T-cell (primary cell): ENCODE measurements around the gene DNAJB2. TPM values are rescaled to one million over a fixed set of nuclear protein-coding genes. Genes with fewer than 3 reads are reported as not detected.

Experiments
- ATAC-seq, 4 experiments: fragments of 200-7000 bp in 3 of 4; fragments of 150-1000 bp in 1 of 4; cut with Tn5 transposase; replicated peaks in 1 of 4; 1 replicate in 3 of 4; 2 replicates in 1 of 4; pipeline ENCODE4 v1.10.0; 2021; ENCODE audit warnings: moderate library complexity in 3 of 4, mild to moderate bottlenecking in 2 of 4, moderate number of reproducible peaks in 1 of 4
- CTCF ChIA-PET, 2 donors: fragments of 300-600 bp; sonication (Branson Sonifier 250); formaldehyde crosslinking; loops; one replicate each; lab custom pipeline; 2022; ENCODE audit warnings: antibody characterized with exemption in 2 of 2; lab: Charles Lee
- POLR2A ChIA-PET, 2 donors: fragments of 300-600 bp; sonication (Branson Sonifier 250); formaldehyde crosslinking; loops; one replicate each; lab custom pipeline; 2022; ENCODE audit warnings: antibody characterized with exemption in 2 of 2; lab: Charles Lee
- DNase-seq, 35 experiments: peaks; one replicate each; pipeline versions ENCODE4 v3.0.0 to v3.0.0-alpha.2; 2013 to 2023
- H3K27ac ChIP-seq: one replicate; pipeline ENCODE4 v1.5.1; 2013; ENCODE audit warnings: low read length
- H3K27me3 ChIP-seq, 2 experiments: replicated peaks in 1 of 2; 1 replicate in 1 of 2; 2 replicates in 1 of 2; pipeline versions ENCODE4 v1.6.1 to v1.7.0; 2013; ENCODE audit warnings: low read length in 1 of 2, mixed read lengths in 1 of 2; ENCODE audit not compliant: control insufficient read depth in 2 of 2, insufficient read depth in 2 of 2; ENCODE audit errors: extremely low read depth in 1 of 2
- H3K36me3 ChIP-seq, 2 donors: 1 replicate in 1 of 2; 2 replicates in 1 of 2; pipeline versions ENCODE4 v1.6.1 to v1.7.0; 2013; ENCODE audit warnings: low read length in 1 of 2; ENCODE audit not compliant: control insufficient read depth in 2 of 2, insufficient read depth in 1 of 2; ENCODE audit errors: extremely low read depth in 1 of 2
- H3K4me1 ChIP-seq, 2 experiments: 1 replicate in 1 of 2; 2 replicates in 1 of 2; pipeline versions ENCODE4 v1.6.1 to v1.7.0; 2013; ENCODE audit warnings: low read length in 2 of 2, mixed read lengths in 1 of 2; ENCODE audit not compliant: insufficient read depth in 2 of 2, control insufficient read depth in 1 of 2; ENCODE audit errors: extremely low read depth in 1 of 2
- H3K4me3 ChIP-seq, 2 donors: 1 replicate in 1 of 2; 2 replicates in 1 of 2; pipeline versions ENCODE4 v1.5.1 to v1.7.0; 2013; ENCODE audit warnings: mild to moderate bottlenecking in 2 of 2, low read length in 1 of 2, moderate library complexity in 1 of 2; ENCODE audit not compliant: control insufficient read depth in 1 of 2; ENCODE audit errors: extremely low read depth in 1 of 2
- H3K9me3 ChIP-seq: 2 replicates; pipeline ENCODE4 v1.7.0; 2013
- H3K27ac Mint-ChIP-seq, 2 donors: one replicate each; pipeline ENCODE4 v1.8.0; 2020 to 2021; ENCODE audit warnings: mild to moderate bottlenecking in 2 of 2, mixed read lengths in 2 of 2
- H3K27me3 Mint-ChIP-seq, 2 donors: one replicate each; pipeline ENCODE4 v1.8.0; 2021 to 2022; ENCODE audit warnings: mixed read lengths in 2 of 2
- H3K36me3 Mint-ChIP-seq: one replicate; pipeline ENCODE4 v1.8.0; 2021; ENCODE audit warnings: mixed read lengths
- H3K4me1 Mint-ChIP-seq, 3 donors: one replicate each; pipeline ENCODE4 v1.8.0; 2020 to 2022; ENCODE audit warnings: mixed read lengths in 3 of 3, mild to moderate bottlenecking in 1 of 3
- H3K4me3 Mint-ChIP-seq, 3 donors: one replicate each; pipeline ENCODE4 v1.8.0; 2020 to 2022; ENCODE audit warnings: mild to moderate bottlenecking in 3 of 3, mixed read lengths in 3 of 3, moderate library complexity in 3 of 3
- H3K9me3 Mint-ChIP-seq, 3 donors: one replicate each; pipeline ENCODE4 v1.8.0; 2020 to 2022; ENCODE audit warnings: mixed read lengths in 3 of 3
- WGBS: methylation state at CpG from one replicate; pipeline ENCODE4 v1.1.5; 2013; ENCODE audit warnings: missing lambda C conversion rate; ENCODE audit not compliant: insufficient coverage; 5-methylcytosine and 5-hydroxymethylcytosine counted together
- total RNA-seq, 35 experiments: library from RNA in 6 of 35; stranded (reverse) in 6 of 35; fragments of 120-200 nt in 1 of 35; gene quantifications; one replicate each; pipeline versions ENCODE4 v1.2.1 to v1.2.4 and lab custom pipeline; 2013 to 2026

DNAJB2 gene
- total RNA-seq, 5 donors from 2014 or later (not counting 1 experiment from before 2014, with no cell fraction given), result 83.0 to 150 (median 91.8) TPM

DNA sequence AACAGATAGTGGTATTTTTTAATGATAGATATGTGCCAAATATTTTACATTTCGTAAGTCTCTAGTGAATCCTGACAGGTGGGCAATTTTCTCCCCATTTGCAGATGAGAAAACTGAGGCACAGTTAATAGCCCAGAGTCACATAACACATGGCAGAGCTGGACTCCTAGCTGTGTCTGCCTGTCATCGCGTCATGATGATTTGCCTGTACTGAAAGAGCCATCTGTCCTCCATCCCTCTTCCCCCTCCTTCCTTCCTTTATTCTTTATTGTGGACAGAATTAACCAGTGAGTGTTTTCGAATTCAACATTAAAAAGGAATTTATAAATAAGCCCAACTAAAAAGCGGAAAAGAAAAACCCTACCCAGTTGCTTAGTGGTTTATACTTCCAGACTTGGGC, 3.2 kb downstream of the DNAJB2 start:
- H3K36me3 Mint-ChIP-seq, result peaks cover 25% of the 10 kb centered on the region
- ATAC-seq, result no peak

DNA sequence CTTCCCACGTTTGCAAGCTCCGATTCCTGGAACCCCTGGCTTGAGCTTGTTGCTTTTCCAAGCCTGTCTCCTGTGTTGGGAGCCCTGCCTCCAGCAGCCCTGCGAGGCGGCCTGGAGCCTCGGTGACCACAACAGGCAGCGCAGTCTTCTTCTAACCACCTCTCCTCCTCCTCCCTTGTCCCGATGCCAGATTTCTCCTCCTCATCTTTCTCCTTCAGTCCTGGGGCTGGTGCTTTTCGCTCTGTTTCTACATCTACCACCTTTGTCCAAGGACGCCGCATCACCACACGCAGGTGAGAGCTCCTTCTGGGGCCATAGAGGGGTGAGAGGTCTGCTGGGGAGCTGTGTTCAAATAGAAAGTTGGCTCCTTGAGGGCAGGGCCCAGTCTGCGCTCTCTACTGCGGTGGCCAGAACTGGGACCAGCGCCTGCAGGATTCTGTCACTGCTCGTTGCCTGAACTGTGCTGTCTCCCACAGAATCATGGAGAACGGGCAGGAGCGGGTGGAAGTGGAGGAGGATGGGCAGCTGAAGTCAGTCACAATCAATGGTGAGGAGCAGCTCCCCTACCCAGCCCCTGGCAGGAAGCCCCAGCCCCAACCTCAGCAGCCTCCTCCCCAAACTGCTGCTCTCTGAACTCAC, 3.9 kb downstream of the DNAJB2 start:
- H3K4me3 Mint-ChIP-seq, result no peak overlapping the region
- no peak for ATAC-seq
- peaks cover 38 to 48% (median 42%) of the 10 kb centered on the region in 3 donors for H3K4me1 Mint-ChIP-seq
- Histone ChIP-seq H3K36me3 (peaks cover 23 to 62% of the 10 kb centered on the region in 2 donors), H3K9me3 (no peaks in the 10 kb centered on the region), H3K27ac (no peak overlapping the region), H3K27me3 (no peaks in the 10 kb centered on the region), H3K4me1 (peaks cover 7 to 37% of the 10 kb centered on the region in 2 experiments), H3K4me3 (no peak overlapping the region)
- peak overlapping the region in 1 of 2 donors; percentile 11 for H3K27ac Mint-ChIP-seq
- no peaks in the 10 kb centered on the region for H3K9me3 Mint-ChIP-seq
- H3K36me3 Mint-ChIP-seq, result peaks cover 25% of the 10 kb centered on the region
- no peaks in the 10 kb centered on the region for H3K27me3 Mint-ChIP-seq
- no peak for DNase-seq
- CTCF ChIA-PET, result interaction anchor here (1.2 to 10.3 kb wide), 3 partner anchors 10 to 13 kb away, joined by 3 to 116 read pairs (median 6); no protein-coding TSS in a partner anchor
- 98% methylated on average over 9 of the region's 17 CpGs for WGBS
- POLR2A ChIA-PET, result interaction anchor here (0.6 to 0.7 kb wide), 3 partner anchors 9 to 26 kb away, joined by 3 to 7 read pairs (median 4); no protein-coding TSS in a partner anchor

More for the DNA sequence above, 3.2 kb downstream of the DNAJB2 start:
- Mint-ChIP-seq H3K27ac (no peak overlapping the region), H3K9me3 (no peaks in the 10 kb centered on the region), H3K4me3 (no peak overlapping the region), H3K27me3 (no peaks in the 10 kb centered on the region), H3K4me1 (peaks cover 45 to 55% (median 49%) of the 10 kb centered on the region in 3 donors)
- Histone ChIP-seq H3K27ac (no peak overlapping the region), H3K4me1 (peaks cover 11 to 44% of the 10 kb centered on the region in 2 experiments), H3K36me3 (peaks cover 23 to 62% of the 10 kb centered on the region in 2 donors), H3K27me3 (no peaks in the 10 kb centered on the region), H3K9me3 (no peaks in the 10 kb centered on the region), H3K4me3 (no peak overlapping the region)
- DNase-seq, result no peak
- CTCF ChIA-PET, result interaction anchor here (0.6 to 10.3 kb wide), 5 partner anchors 12 to 28 kb away, joined by 3 to 116 read pairs (median 9); partner anchors contain the start of gene TUBA4A (in 1 of the 2)
- WGBS, result 100% methylated on average over 1 of the region's 5 CpGs
- POLR2A ChIA-PET, result interaction anchor here in 1 of 2 donors (0.7 kb wide), 1 partner anchor 10 kb away, joined by 4 read pairs; no protein-coding TSS in a partner anchor

GRCh38 chr2:219284501-219285372, 5.6 kb downstream of the DNAJB2 start:
- H3K4me3 ChIP-seq, result no peak overlapping the region
- H3K27ac ChIP-seq, result no peak overlapping the region
- Mint-ChIP-seq H3K4me3 (no peak overlapping the region), H3K27me3 (no peaks in the 10 kb centered on the region), H3K4me1 (peaks cover 27 to 35% (median 30%) of the 10 kb centered on the region in 3 donors), H3K27ac (no peak overlapping the region), H3K9me3 (no peaks in the 10 kb centered on the region), H3K36me3 (peaks cover 25% of the 10 kb centered on the region)
- H3K9me3 ChIP-seq, result no peaks in the 10 kb centered on the region
- no peaks in the 10 kb centered on the region for H3K27me3 ChIP-seq
- ATAC-seq (no peak), DNase-seq (no peak)
- peaks cover 23 to 62% of the 10 kb centered on the region in 2 donors for H3K36me3 ChIP-seq
- WGBS, result 91% methylated on average over 14 of the region's 16 CpGs
- H3K4me1 ChIP-seq, result peaks cover 0 to 24% of the 10 kb centered on the region in 2 experiments
- ChIA-PET CTCF (interaction anchor here (1.2 to 10.3 kb wide), 4 partner anchors 9 to 11 kb away, joined by 3 to 116 read pairs (median 6); no protein-coding TSS in a partner anchor), POLR2A (no interaction called here)

- Mint-ChIP-seq H3K4me1 (peaks cover 21 to 29% (median 24%) of the 10 kb centered on the region in 3 donors), H3K9me3 (no peaks in the 10 kb centered on the region), H3K4me3 (no peak overlapping the region), H3K36me3 (peaks cover 25% of the 10 kb centered on the region), H3K27me3 (no peaks in the 10 kb centered on the region), H3K27ac (no peak overlapping the region)
- DNase-seq, result no peak
- no peaks in the 10 kb centered on the region for H3K9me3 ChIP-seq
- no peak for ATAC-seq
- POLR2A ChIA-PET, result no interaction called here
- CTCF ChIA-PET, result interaction anchor here (1.3 to 10.3 kb wide), 2 partner anchors 10 kb away, joined by 6 to 116 read pairs; no protein-coding TSS in a partner anchor
- 98% methylated on average over 6 of the region's 12 CpGs for WGBS
- no peak overlapping the region for H3K27ac ChIP-seq
- no peaks in the 10 kb centered on the region for H3K27me3 ChIP-seq
- H3K4me1 ChIP-seq, result peaks cover 0 to 18% of the 10 kb centered on the region in 2 experiments
- H3K4me3 ChIP-seq, result no peak overlapping the region
- peaks cover 23 to 61% of the 10 kb centered on the region in 2 donors for H3K36me3 ChIP-seq
Measured at GRCh38 chr2:219285373-219285735, 6.2 kb downstream of the DNAJB2 start.

DNA sequence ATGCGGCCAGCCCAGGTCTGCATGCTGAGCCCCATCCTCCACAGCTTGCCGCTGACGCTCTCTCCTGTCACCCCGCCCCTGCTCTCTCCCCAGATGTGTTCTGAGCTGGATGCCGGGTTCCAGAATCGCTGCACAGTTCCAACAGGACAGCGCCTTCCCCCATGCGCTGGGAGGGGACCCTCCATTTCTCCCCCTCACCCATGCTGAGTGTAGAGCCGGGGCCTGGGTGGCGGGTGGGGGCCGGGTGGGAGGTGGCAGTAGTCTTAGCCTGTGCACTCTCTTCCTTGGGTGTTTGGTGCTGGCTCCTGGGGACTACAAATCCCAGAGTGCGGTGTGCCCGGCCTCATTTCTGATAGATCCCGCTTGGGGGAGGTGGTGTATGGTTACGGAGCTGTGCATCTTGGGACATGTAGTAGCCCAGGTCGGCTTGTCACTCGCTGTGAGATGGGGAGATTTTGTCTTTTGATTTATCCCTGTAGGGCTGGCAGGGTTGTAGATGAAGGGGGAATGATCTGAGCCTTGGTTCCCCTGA, 6.8 kb downstream of the DNAJB2 start:
- no peak overlapping the region for H3K27ac Mint-ChIP-seq
- CTCF ChIA-PET, result interaction anchor here in 1 of 2 donors (0.7 to 1.3 kb wide), 2 partner anchors 9 kb away, joined by 4 to 6 read pairs; no protein-coding TSS in a partner anchor
- 99% methylated on average over 9 of the region's 17 CpGs for WGBS
- H3K9me3 Mint-ChIP-seq, result no peaks in the 10 kb centered on the region
- ATAC-seq (peak in 1 of 4 experiments; percentile 8), DNase-seq (no peak)
- H3K4me3 ChIP-seq, result no peak overlapping the region
- peaks cover 15 to 23% (median 18%) of the 10 kb centered on the region in 3 donors for H3K4me1 Mint-ChIP-seq
- peaks cover 0 to 12% of the 10 kb centered on the region in 2 experiments for H3K4me1 ChIP-seq
- H3K27ac ChIP-seq, result no peak overlapping the region
- H3K27me3 Mint-ChIP-seq, result no peaks in the 10 kb centered on the region
- H3K9me3 ChIP-seq, result no peaks in the 10 kb centered on the region
- peaks cover 24% of the 10 kb centered on the region for H3K36me3 Mint-ChIP-seq
- POLR2A ChIA-PET, result interaction anchor here (0.6 to 0.7 kb wide), 2 partner anchors 34 to 251 kb away, joined by 3 to 4 read pairs; no protein-coding TSS in a partner anchor
- H3K4me3 Mint-ChIP-seq, result no peak overlapping the region
- no peaks in the 10 kb centered on the region for H3K27me3 ChIP-seq
- peaks cover 23 to 55% of the 10 kb centered on the region in 2 donors for H3K36me3 ChIP-seq
